Gastrocnemius medialis (tissue), 4 donors: Measurements from ENCODE around the gene PLCL2.

Experiments
- POLR2A ChIP-seq, 2 donors: fragments of 450-650 bp; IDR thresholded peaks; one replicate each; pipeline ENCODE4 v1.6.1; 2017; ENCODE audit warnings: antibody characterized with exemption in 2 of 2, mild to moderate bottlenecking in 2 of 2, moderate library complexity in 2 of 2
- TF ChIP-seq, protein P1 (sequence below), 5 experiments: fragments of 450-650 bp in 3 of 5; fragments of 200-600 bp in 2 of 5; sonication (generic) in 2 of 5; IDR thresholded peaks in 4 of 5; conservative IDR thresholded peaks in 1 of 5; 1 replicate in 4 of 5; 2 replicates in 1 of 5; pipeline ENCODE4 v1.5.1; 2016 to 2019; ENCODE audit warnings: antibody characterized with exemption in 5 of 5, mild to moderate bottlenecking in 3 of 5, moderate library complexity in 3 of 5

DNA sequence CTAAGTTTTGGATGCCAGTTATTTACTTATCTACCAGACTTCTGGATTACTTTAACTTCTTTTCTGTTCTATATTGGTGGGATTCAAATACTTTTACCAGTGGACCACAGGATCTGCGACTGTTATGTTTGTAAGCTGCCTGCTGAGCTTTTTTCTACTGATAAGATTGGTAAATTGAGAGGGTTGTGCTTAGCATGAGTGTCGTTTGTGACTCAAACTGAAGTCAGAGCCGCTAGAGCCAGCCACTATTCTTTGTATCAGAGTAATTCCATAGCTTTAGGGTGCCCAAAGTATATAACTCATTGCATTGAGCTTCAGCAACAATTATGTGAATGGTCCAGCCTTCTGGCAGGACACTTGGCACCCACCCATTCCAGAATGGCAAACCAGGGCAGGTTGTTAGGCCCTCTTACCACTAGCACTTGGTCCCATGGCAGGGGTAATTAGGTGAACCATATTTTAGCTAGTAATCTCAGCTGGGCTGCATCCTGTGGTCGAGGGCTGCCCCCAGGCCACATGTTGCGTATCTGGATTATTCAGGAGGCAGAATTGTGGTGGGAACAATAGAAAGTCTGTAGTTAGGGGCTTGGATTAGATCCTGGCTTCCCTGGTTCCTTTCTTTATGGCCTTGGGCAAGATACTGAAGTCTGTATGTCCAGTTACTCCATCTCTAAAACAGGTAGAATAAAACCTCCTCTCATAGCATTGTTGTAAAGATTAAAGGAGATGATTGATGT, 6.0 kb downstream of the PLCL2 start:
- TF ChIP-seq, protein P1, sequence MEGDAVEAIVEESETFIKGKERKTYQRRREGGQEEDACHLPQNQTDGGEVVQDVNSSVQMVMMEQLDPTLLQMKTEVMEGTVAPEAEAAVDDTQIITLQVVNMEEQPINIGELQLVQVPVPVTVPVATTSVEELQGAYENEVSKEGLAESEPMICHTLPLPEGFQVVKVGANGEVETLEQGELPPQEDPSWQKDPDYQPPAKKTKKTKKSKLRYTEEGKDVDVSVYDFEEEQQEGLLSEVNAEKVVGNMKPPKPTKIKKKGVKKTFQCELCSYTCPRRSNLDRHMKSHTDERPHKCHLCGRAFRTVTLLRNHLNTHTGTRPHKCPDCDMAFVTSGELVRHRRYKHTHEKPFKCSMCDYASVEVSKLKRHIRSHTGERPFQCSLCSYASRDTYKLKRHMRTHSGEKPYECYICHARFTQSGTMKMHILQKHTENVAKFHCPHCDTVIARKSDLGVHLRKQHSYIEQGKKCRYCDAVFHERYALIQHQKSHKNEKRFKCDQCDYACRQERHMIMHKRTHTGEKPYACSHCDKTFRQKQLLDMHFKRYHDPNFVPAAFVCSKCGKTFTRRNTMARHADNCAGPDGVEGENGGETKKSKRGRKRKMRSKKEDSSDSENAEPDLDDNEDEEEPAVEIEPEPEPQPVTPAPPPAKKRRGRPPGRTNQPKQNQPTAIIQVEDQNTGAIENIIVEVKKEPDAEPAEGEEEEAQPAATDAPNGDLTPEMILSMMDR (IDR thresholded peaks at IDR 0.05 in 4 of 5, conservative IDR thresholded peaks at IDR 0.05 in 1 of 5), result no peak
- TF ChIP-seq POLR2A (IDR thresholded peaks at IDR 0.05), result no peak
